Astrocyte (in vitro differentiated cells and primary cell): ENCODE data around the gene STON1.

Experiments
- EZH2 ChIP-seq: IDR thresholded peaks from 2 replicates; pipeline ENCODE4 v1.6.1; 2012; ENCODE audit warnings: mild to moderate bottlenecking, low read length, inconsistent platforms; ENCODE audit not compliant: insufficient read depth
- TF ChIP-seq, protein P1 (sequence below): IDR thresholded peaks from 2 replicates; pipeline ENCODE4 v1.5.1; 2011; ENCODE audit warnings: low read depth, mild to moderate bottlenecking, inconsistent platforms, low read length, moderate library complexity; ENCODE audit not compliant: insufficient read depth

GRCh38 chr2:48548840-48549239 lies 18.9 kb downstream of the STON1 start:
- TF ChIP-seq, protein P1, sequence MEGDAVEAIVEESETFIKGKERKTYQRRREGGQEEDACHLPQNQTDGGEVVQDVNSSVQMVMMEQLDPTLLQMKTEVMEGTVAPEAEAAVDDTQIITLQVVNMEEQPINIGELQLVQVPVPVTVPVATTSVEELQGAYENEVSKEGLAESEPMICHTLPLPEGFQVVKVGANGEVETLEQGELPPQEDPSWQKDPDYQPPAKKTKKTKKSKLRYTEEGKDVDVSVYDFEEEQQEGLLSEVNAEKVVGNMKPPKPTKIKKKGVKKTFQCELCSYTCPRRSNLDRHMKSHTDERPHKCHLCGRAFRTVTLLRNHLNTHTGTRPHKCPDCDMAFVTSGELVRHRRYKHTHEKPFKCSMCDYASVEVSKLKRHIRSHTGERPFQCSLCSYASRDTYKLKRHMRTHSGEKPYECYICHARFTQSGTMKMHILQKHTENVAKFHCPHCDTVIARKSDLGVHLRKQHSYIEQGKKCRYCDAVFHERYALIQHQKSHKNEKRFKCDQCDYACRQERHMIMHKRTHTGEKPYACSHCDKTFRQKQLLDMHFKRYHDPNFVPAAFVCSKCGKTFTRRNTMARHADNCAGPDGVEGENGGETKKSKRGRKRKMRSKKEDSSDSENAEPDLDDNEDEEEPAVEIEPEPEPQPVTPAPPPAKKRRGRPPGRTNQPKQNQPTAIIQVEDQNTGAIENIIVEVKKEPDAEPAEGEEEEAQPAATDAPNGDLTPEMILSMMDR: no peak
- TF ChIP-seq EZH2: no peak
